ENCODE data around the gene ILRUN. TPM values are rescaled to one million over a fixed set of nuclear protein-coding genes. Genes with fewer than 3 reads are reported as not detected.
A peak's percentile ranks its signal among the peaks of the same experiment; 100 is the strongest.

Gene ILRUN
- total and polyA plus RNA-seq, 9 of the 15 experiments (the other 6 are each of a cell fraction or from before 2014, with no cell fraction given), result 24.9 to 78.9 (median 53.4) TPM

DNA sequence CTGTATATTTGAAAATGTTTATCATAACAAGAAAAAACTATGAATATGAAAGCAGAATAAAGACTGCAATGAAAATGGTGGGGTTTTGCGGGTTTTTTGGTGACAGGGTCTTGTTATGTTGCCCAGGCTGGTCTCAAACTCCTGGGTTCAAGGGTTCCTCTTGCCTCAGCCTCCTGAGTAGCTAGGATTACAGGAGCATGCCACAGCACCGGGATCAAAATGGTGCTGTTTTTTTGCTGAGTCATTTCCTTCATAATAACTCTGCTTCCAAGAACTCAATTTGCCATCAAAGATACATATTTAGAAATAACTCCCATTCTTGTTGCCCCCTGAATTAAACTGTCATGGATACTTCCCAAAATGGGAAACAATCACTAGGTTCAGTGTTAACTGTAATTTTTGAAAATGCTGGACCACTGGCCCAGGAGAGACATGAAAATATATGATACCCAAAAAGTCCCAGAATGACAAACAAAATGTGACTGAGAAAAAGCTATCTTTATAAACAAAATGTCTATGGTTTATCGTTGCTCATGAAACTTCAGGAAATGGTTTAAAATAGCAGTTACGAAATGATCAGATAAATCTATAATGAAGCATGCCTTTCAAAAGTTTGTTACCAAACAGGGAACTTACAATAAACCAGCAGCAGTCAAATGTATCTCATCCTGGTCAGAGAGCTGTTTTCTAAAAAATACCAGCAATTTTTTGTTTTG lies 32.2 kb downstream of the ILRUN start (continued):
- TF ChIP-seq, protein P1, sequence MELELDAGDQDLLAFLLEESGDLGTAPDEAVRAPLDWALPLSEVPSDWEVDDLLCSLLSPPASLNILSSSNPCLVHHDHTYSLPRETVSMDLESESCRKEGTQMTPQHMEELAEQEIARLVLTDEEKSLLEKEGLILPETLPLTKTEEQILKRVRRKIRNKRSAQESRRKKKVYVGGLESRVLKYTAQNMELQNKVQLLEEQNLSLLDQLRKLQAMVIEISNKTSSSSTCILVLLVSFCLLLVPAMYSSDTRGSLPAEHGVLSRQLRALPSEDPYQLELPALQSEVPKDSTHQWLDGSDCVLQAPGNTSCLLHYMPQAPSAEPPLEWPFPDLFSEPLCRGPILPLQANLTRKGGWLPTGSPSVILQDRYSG (tag; conservative IDR thresholded peaks at IDR 0.05; ENCODE audit: low read depth), result peak; percentile 88
- TF ChIP-seq, protein P2, sequence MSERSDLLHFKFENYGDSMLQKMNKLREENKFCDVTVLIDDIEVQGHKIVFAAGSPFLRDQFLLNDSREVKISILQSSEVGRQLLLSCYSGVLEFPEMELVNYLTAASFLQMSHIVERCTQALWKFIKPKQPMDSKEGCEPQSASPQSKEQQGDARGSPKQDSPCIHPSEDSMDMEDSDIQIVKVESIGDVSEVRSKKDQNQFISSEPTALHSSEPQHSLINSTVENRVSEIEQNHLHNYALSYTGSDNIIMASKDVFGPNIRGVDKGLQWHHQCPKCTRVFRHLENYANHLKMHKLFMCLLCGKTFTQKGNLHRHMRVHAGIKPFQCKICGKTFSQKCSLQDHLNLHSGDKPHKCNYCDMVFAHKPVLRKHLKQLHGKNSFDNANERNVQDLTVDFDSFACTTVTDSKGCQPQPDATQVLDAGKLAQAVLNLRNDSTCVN (CRISPR knock-in tag; IDR thresholded peaks at IDR 0.05), result 0 out of 2 replicates have a peak, but pooled peaks have one; percentile 20
- TF ChIP-seq ARID2 (IDR thresholded peaks at IDR 0.05) (no peak; the same call in 1 of the 2 replicates), ZNF644 (tag; IDR thresholded peaks at IDR 0.05; ENCODE audit: low read depth) (peak; percentile 57), NR3C1 (CRISPR knock-in tag; IDR thresholded peaks at IDR 0.05) (no peak), TCF7 (IDR thresholded peaks at IDR 0.05; ENCODE audit: borderline replicate concordance) (no peak), TBL1XR1 (IDR thresholded peaks at IDR 0.05; ENCODE audit: low read length in 2 of 2) (0 out of 4 replicates have a peak, but pooled peaks of 1 of the 2 experiments have one; percentile 35), THRAP3 (IDR thresholded peaks at IDR 0.05; ENCODE audit: borderline replicate concordance) (no peak), RBM14 (IDR thresholded peaks at IDR 0.05; ENCODE audit: borderline replicate concordance, insufficient read depth, low read depth, low read length) (no peak), EP300 (IDR thresholded peaks at IDR 0.05; ENCODE audit: low read length) (peak; percentile 81), U2AF2 (optimal IDR thresholded peaks at IDR 0.05; ENCODE audit: low read depth, low read length) (no peak), TARDBP (IDR thresholded peaks at IDR 0.05) (no peak), CHD4 (IDR thresholded peaks at IDR 0.05; ENCODE audit: insufficient read depth, insufficient replicate concordance, low read depth, low read length, poor library complexity, severe bottlenecking) (no peak), IRF2 (CRISPR knock-in tag; IDR thresholded peaks at IDR 0.05) (no peak), HNRNPL (IDR thresholded peaks at IDR 0.05; ENCODE audit: low read depth, low read length) (no peak), SRSF7 (optimal IDR thresholded peaks at IDR 0.05; ENCODE audit: low read depth, low read length) (no peak), HNRNPK (IDR thresholded peaks at IDR 0.05; ENCODE audit: low read depth, low read length, poor library complexity, severe bottlenecking) (no peak), ZNF668 (CRISPR knock-in tag; IDR thresholded peaks at IDR 0.05) (no peak; the same call in 1 of the 2 replicates), MIER1 (IDR thresholded peaks at IDR 0.05; ENCODE audit: low read depth) (no peak), ZNF165 (CRISPR knock-in tag; IDR thresholded peaks at IDR 0.05; ENCODE audit: borderline replicate concordance) (no peak; the same call in 1 of the 2 replicates), U2AF1 (optimal IDR thresholded peaks at IDR 0.05; ENCODE audit: low read depth, low read length) (peak; percentile 34)
- TF ChIP-seq, protein P3, sequence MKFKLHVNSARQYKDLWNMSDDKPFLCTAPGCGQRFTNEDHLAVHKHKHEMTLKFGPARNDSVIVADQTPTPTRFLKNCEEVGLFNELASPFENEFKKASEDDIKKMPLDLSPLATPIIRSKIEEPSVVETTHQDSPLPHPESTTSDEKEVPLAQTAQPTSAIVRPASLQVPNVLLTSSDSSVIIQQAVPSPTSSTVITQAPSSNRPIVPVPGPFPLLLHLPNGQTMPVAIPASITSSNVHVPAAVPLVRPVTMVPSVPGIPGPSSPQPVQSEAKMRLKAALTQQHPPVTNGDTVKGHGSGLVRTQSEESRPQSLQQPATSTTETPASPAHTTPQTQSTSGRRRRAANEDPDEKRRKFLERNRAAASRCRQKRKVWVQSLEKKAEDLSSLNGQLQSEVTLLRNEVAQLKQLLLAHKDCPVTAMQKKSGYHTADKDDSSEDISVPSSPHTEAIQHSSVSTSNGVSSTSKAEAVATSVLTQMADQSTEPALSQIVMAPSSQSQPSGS (CRISPR knock-in tag; IDR thresholded peaks at IDR 0.05), result no peak
- TF ChIP-seq, protein P4, sequence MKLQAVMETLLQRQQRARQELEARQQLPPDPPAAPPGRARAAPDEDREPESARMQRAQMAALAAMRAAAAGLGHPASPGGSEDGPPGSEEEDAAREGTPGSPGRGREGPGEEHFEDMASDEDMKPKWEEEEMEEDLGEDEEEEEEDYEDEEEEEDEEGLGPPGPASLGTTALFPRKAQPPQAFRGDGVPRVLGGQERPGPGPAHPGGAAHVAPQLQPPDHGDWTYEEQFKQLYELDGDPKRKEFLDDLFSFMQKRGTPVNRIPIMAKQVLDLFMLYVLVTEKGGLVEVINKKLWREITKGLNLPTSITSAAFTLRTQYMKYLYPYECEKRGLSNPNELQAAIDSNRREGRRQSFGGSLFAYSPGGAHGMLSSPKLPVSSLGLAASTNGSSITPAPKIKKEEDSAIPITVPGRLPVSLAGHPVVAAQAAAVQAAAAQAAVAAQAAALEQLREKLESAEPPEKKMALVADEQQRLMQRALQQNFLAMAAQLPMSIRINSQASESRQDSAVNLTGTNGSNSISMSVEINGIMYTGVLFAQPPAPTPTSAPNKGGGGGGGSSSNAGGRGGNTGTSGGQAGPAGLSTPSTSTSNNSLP (IDR thresholded peaks at IDR 0.05; ENCODE audit: borderline replicate concordance, low read depth, low read length), result peak; percentile 87

Measured in K562 (cell line).